GM18519 (cell line): ENCODE results near the gene GPRC5C.

Experiments used
- ATAC-seq: cut with Tn5 transposase; IDR thresholded peaks from one replicate; pipeline ENCODE4 v1.9.1; 2021; ENCODE audit warnings: mild to moderate bottlenecking, moderate library complexity; ENCODE audit not compliant: unreplicated experiment, low FRiP score

The GPRC5C gene, protein sequence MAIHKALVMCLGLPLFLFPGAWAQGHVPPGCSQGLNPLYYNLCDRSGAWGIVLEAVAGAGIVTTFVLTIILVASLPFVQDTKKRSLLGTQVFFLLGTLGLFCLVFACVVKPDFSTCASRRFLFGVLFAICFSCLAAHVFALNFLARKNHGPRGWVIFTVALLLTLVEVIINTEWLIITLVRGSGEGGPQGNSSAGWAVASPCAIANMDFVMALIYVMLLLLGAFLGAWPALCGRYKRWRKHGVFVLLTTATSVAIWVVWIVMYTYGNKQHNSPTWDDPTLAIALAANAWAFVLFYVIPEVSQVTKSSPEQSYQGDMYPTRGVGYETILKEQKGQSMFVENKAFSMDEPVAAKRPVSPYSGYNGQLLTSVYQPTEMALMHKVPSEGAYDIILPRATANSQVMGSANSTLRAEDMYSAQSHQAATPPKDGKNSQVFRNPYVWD

DNA sequence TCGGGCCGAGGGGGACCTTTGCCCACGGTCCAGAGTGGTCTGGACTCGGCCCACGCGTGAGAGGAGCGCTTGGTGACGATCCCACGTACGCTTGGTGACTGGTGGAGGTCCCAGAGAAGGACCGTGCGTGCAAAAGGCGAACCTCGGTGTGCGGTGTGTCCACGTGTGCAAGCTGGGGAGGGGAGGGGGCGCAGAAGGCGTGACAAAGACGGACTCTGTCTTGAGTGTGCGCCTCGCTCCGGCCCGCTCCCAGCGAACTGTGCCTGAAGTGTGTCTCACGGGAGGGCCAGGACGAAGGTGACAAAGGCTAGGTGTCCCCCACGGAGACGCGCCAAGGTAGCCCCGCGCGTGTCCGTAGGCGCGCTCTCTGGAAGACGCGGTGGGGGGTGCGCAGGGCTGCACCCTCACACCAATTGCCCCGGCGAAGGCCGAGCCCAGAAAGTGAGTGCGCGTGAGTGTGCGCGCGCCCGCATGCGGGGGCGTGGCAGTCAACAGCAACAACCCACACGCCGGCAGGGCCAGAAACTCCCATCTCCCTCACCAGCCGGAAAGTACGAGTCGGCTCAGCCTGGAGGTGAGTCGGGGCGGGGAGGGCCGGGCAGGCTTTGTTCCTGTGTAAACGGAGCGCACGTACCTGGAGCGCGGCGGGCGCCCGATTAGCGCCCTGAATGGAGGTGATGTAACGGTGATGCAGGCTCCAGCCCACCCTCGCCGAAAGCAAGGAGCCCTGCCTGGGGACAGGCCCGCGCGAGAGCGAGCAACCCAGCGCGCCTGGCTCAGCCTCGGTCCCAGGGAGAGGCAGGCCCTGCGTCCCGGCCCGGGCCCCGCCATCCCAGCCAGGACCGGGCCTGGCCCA lies at the start of gene GPRC5C:
Gene GPRC5C, plus strand, starts transcription at position 521 of the 856 bp plus-strand sequence. CDS start 7,689 bp downstream, outside the sequence.
- no peak for ATAC-seq

DNA sequence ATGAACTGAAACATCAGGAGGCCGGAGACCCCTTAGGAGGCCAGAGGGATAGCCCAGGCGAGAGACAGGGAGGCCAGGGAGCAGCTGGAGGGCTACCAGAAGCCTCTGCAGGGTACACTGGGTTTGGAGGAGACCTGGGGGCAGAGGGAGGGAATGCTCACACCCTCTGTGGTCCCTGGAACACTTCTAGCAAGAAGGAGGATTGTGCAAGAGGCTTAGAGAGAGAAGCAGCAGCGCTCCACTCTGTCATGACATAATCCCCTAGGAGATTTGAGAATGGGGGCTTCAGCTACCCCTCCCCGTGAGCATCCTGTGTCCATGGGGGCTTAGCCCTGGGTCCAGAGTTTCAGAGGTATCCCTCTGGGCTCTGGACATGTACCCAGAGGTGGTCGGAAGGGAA lies 48.7 kb upstream of the GPRC5C start:
- no peak for ATAC-seq

DNA sequence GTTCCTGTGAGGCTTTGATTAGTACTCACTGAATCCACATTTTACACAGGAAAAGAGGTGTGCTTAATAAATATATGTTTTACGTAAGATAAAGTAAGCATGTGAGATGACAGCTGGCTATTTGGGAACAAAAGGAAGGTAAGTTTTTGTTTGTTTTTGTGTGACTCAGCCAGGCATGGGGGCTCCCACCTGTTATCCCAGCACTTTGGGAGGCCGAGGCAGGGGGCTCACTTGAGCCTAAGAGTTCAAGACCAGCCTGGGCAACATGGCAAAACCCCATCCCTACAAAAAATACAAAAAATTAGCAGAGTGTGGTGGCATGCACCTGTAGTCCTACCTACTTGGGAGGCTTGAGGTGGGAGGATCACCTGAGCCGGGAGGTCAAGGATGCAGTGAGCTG lies 46.7 kb upstream of the GPRC5C start:
- no peak for ATAC-seq

DNA sequence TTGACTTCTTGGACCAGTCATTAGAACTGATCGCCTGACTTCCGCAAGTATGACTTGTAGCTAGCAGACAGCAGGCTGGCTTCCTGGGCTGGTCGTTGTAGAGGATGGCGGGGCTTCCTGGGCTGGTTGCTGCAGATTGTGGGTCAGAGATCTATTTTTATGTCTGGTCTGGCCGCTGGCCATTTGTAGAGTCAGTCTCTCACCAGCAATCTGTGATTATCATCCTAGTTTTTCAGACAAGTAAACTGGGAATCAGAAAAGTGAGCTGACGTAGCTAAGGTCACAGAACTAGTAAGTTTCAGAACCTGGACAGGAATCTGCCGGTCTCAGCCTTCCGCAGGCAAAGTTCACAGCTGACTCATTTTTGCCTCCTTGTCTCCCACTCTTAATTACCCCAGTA lies 45.5 kb upstream of the GPRC5C start:
- ATAC-seq, result no peak

DNA sequence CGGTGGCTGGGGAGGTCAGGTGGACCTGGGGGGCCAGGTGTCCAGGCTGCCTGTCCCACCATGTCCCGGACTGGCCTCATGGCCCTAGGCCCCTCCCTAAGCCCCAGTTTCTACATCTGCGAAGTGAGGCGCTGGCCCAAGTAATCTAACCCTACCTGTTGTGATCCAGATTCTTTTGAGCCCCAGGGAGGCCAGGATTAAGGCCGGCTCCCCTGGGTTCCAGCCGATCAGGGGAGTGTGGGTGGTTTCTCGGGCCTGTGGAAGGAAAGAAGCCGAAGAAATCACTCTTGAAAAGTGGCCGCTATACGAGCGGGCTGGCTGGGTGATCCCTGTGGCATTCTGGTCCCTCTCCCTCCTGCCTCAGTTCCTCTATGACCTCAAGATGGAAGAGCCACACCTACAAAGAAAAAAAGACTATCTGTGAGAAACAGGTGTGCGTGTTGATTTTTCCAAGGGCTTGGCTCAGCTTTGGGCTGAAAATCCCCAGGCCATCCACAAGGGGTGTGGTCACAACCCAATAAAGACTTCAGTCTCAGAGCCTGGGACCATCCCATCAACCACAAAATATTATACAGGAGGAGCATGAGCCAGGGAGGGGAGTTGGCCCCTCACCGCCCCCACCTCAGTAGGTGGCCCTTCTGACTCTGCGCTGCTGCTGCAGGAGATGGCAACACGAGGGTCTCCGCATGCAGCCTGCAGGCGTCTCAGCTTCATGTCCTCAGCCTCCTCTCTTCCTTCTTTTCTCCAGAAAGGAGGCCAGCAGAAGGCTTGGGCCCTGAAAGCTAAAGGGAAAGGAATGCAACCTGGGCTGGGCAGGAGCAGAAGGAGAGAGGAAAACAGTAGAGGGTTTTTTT lies 44.3 kb upstream of the GPRC5C start:
- no peak for ATAC-seq

DNA sequence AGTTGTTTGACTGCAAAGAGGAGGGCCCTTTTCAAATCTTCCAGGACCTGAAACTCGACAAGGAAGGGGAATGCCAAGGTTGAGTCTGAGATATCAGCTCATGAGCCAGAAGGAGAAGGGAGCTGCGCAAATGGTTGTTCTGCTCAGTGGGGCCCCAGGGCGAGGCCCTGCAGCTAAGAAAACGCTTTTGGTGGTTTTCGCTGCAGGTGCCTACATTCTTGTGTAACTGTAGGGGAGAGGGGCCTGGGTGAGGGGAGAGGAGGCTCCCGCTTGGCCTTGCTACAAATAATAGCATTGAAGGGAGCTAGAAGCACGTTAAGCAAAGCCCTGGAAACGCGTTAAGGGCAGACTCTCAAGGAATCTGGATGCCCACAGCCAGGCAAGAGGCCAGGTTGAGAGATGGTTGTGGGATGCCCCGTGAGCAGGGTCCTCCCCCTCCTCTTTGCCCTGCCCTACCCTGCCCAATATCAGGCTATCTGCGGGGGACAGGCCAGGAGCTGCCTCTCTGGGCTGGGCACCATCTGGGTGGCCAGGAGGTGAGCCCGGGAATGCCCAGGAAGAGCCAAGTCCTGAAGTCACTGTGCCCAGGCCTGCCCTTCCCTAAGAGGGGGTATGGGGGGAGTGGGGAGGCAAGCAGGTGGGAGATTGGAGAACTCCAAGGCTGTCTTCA lies 42.7 kb upstream of the GPRC5C start:
- ATAC-seq, result no peak

DNA sequence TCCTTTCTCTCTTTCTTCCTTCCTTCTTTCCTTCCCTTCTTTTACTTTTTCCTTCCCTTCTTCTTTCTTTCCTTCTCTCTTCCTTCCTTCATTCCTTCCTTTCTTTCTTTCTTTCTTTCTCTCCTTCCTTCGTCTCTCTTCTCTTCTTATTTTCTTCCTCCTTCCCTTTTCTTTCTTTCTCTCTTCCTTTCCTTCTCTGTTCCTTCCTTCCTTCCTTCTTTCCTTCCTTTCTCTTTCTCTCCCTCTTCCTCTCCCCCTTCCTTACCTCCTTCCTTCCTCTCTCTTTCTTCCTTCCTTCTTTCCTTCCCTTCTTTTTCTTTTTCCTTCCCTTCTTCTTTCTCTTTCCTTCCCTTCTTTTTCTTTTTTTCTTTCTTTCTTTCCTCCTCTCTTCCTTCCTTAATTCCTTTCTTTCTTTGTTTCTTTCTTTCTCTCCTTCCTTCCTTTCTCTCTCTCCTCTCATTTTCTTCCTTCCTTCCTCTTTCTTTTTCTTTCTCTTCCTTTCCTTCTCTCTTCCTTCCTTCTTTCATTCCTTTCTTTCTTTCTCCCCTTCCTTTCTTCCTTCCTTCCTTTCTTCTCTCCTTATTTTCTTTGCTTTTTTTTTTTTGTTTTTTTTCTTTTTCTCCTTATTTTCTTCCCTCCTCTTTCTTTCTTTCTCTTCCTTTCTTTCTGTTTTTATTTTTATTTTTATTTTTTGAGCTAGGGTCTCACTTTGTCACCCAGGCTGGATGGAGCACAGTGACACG lies 41.8 kb upstream of the GPRC5C start:
- no peak for ATAC-seq

DNA sequence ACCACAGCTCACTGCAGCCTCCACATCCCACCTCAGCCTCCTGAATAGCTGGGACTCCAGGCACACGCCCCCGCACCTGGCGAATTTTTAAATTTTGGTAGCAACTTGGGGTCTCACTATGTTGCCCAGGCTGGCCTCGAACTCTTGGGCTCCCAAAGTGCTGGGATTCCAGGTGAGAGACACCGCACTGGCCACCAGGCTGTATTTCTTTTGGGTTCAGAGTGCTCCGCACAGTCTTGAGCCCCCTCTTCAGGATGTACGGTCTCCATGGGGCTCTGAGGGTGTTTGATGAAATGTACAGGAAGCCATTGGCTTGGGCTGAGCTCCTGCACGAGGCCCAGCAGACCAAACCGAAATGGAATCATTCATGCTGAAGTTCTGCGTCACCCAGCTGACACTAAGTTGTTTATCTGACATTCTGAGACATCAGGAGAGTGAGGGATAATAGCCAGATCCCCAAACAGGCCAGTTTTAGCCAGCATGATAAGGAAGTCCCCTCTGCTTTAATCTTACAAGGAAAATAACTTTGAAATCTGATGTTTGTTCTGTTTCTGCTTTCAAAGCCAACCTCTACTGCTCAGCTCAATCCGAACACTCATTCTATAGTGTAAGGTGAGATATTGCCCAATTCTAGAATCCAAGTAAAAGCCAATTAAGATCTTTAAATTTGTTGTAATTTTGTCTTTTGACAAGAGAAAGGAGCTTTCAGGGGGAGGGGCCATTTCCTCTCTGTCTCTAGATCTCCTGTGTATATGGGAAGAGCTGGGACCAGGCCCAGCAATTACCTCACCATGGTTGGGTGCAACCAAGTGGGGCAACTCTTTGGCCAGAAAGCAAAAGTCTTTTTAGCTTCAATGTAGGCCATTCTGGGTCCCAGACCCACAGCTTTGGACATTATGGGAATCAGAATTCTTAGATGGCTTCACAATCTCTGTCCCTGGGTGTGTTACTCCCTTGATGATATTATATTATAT lies 40.9 kb upstream of the GPRC5C start:
- ATAC-seq, result no peak

DNA sequence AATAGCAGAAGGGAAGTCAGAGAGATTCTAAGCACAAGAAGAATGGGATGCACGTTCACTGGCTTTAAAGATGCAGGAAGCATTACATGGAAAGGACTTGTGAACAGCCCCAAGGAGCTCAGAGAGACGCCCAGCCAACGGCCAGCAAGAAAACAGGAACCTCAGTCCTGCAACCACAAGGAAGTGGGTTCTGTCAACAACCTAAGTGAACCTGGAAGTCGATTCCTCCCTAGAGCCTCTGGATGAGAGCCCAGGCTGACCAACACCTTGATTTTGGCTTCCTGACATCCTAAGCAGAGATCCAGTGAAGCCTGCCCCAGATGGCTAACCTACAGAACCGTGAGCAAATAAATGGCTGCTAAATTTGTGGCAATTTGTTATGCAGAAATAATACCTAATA lies 40.1 kb upstream of the GPRC5C start:
- no peak for ATAC-seq

DNA sequence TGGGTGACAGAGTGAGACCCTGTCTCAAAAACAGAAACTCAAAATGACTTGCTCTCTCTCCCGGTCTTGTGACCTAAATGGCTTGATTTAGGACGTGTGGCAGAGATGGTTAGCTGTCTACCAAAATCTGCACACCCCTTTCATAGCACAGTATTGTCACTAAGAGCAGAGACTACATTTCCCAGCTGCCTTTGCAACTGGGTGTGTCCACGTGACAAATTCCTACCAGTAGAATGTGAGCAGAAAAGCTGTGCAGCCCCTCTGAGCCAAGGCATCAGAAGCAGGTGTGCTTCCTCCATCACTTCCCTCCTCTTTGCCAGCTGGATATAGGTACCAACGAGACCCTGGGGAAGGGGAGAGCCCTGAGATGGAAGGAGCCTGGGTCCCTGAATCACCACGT lies 39.0 kb upstream of the GPRC5C start:
- ATAC-seq, result no peak

DNA sequence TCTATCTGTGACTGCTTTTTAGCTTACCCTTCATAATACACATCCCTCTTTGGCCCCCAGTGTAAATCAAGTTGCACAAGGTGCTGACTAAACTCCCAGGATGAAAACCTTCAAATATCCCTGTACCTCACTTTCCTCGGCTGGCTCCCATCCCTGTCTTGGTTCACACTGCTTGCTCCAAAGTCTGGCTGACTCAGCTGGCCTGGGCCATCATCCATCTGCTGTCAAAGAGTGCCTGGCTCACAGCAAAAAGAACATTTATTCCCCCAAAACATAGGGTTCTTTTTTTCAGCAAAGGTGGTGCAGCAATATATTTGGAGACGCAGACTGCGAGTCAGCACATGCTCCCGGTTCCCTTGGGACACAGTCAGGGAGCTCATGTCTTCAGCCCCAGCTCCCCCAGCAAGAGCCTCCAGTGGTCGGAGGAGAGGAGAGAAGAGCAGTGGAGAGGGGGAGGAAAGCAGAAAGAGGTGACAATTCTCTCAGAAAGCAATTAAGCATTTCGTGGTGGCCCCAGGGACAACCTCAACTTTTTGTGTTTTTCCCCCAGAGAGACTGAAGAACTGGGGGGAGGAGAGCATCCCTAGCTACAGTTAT lies 38.4 kb upstream of the GPRC5C start:
- no peak for ATAC-seq

DNA sequence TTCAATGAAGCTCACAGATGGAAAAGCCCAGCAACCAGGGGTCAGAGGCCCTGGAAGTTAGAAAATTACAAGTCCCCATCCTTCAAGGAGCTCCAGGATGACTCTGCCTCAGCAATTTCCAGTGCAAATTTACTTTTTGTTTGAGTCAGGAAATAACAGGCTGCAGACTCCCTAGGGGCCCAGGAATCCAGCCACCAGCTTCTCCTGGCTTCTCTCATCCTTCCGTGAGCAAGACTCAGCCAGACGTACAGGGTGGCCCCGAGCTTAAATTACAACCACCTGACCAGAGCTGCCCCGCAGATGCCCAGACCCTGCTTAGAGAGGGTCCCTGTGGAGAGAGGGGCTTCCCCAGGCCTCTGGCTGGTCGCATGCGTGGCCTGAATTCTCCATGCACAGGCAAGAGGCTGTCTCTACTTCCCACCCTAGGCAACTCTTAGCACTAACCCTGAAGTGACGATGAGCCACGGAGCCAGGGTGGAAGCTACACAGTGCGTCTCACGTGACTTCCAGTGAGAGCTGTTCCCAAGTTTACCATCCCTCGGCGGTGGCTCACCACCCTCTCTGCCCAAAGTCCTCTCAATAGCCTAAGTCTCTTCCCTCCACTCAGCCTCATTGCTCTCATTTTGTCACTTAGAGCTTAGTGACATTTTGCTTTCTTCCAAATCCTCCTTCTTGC lies 37.5 kb upstream of the GPRC5C start:
- no peak for ATAC-seq

DNA sequence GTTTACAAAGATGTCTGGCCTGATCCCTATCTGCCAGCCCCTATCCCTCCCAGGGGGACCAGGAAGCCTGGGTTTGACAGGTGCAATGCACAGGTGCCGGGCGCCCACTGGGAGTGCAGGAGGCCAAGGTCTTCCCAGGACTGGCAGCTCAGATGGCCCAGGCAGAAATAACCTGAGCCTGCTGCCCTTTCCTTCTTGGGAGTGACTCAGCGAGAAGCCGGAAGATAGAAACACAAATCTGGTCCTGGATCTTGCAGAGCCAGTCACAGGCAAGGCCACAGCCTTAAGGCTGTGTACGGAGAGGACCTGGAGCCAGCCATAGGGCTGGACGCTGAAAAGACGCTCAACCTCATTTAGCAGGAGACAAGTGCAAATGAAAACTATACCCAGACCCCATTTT lies 36.9 kb upstream of the GPRC5C start:
- ATAC-seq, result no peak

DNA sequence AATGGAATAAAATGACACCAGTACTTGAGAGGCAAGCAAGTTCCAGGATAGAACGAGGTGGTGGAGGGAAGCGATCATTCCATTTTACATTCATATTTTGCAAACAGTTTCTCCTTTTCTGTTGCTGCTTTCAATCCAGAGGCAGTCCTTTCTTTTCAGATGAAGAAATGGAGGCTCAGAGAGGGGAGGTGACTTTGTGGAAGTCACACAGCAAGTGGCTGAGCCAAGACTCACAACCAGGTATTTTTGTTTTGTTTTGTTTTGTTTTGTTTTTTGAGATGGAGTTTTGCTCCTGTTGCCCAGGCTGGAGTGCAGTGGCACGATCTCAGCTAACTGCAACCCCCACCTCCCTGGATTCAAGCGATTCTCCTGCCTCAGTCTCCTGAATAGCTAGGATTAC lies 35.3 kb upstream of the GPRC5C start:
- no peak for ATAC-seq

DNA sequence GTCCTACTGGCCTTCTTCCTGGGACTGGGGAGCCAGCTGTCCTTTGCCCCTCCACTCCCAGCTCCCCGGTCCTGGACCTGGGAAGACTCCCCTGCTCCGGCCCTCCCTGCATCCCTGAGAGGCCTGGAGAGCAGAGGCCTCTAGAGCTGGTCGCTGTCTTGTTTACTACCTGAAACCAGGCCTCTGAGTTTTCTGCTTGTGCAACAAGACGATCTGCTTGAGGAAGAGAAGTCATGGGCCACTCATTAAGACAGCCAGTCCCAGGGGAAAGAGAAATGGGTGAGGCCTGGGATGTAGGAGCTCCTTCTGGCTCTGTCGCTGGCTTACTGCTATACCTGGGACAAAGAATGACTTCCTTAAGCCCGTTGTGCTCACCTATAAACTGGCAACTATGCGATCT lies 29.8 kb upstream of the GPRC5C start:
- ATAC-seq, result no peak

DNA sequence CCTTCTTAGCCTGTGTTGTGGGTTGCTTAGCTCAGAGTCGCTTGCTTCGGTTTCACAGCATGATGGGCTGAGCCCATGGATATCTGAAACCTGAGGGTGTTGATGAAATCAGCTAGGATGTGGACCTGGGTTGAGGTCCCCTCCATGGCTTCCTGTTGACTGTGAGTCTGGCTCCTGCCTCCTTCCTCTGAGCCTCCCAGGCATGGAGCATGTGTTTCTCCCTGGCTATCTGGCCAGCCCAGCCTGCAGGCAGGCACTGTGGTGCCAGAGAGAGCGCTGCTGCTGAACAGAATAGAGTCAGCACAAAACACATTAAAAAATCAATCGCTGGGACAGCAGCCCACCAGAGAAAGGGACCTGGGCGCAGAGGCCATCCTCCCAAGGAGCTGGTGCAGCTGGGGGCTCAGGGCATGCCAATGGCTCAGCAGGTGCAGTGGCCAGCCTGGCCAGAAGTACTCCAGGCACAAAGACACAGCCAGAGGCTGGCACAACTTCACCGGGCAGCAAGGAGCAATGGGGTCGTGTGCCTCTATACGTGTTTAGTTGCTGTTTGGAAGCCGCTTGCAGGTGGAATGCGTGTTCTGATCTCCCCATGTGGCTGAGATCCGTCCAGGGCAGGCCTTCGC lies 28.3 kb upstream of the GPRC5C start:
- no peak for ATAC-seq

DNA sequence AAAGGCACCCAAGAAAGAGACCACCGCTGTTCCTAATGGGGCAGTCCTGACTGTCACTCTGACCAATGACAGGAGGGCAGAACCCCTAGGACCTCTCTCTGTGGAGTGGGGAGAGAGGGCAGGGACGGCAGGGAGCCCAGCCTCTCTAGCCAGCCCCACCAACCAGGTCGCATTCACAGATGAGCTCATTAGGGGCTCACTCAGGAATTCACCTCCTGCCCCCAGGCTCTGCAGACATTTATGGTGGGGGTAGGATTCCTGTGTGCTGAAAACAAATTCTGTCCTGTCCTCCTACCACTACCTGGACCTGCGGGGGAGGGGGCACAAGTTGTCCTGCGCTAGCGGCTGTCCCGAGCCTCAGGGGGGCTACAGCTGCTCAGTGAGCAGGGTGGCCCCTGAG lies 27.7 kb upstream of the GPRC5C start:
- ATAC-seq, result no peak
